LHCN-M2 (cell line): ENCODE results near the gene INPP5D. TPM values are rescaled to one million over a fixed set of nuclear protein-coding genes. Genes with fewer than 3 reads are reported as not detected.
"Not testable (repeated sequence)": the region's sequence is repeated elsewhere in the genome, so short reads cannot be mapped to it uniquely, and the experiment has no call there.

ENCODE experiments used
- DNase-seq: peaks from one replicate; pipeline ENCODE4 v3.0.0-alpha.2; 2012; ENCODE audit warnings: low read depth
- total RNA-seq: library from RNA; depleted of rRNA; stranded (reverse); fragments of >200 nt; gene quantifications from 2 replicates; pipeline ENCODE4 v1.2.3, GENCODE V29; 2014

Gene INPP5D
- total RNA-seq, 1 experiment from 2014 or later: 0.34 TPM

- DNase-seq: no peak
These were observed 32.5 kb downstream of the INPP5D start for GRCh38 chr2:233092432-233093165.

GRCh38 chr2:233093166-233093448 is 33.0 kb downstream of the INPP5D start:
- DNase-seq: no peak

DNA sequence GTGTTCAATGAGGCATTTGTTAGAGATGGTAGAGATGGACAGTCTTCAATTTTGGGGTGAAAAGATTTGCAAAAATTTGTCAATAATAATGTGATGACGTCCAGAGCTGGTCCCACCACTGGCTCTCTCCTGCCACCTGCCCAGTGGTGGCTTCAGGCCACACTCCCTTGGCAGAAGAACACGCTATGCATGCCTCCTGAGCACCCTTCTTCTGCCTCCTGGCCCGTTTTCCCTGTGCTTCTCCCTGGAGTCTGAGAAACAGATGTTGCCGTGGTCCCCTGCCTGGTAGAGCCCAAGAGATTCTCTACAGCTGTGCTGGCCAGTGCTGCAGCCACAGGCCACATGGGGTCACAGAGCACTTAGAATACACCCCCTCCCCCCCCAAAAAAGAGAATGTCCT is 33.6 kb downstream of the INPP5D start:
- DNase-seq: no peak

DNA sequence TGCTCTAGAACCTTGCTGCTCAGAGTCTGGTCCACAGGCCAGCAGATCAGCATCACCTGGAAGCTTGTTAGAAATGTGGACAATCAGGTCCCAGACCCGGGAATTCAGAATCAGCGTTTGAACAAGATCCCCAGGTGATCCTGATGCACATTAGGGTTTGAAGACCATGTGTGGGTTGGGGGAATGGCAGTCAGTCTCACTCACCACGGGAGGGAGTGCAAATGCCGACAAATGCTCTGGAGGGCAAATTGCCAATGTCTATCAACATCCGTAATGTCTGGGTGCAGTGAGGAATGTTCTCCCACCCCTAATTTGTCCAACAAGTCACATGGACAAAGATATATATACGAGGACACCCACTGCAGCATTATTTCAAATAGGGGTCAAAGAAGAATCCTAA is 34.5 kb downstream of the INPP5D start:
- no peak for DNase-seq

- no peak for DNase-seq
These were observed 35.9 kb downstream of the INPP5D start for GRCh38 chr2:233096006-233096405.

DNA sequence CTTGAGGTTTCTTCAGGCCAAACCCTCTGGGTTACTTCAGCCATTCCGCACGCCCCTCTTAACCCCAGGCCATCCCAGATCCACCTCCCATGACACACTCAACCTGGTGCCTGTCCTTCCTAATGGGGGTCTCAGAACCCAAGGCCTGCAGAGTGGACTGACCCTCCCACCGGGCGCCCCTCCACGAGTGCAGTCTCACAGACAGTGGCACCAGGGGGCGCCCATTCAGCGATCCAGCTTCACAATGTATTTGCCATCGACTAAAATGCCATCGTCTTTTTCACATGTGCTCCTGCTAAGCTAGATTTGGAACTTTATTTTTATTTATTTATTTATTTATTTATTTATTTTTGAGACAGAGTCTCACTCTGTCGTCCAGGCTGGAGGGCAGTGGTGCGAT is 38.5 kb downstream of the INPP5D start:
- DNase-seq: no peak

GRCh38 chr2:233099820-233100191 is 39.7 kb downstream of the INPP5D start:
- DNase-seq: not testable (repeated sequence)

GRCh38 chr2:233100192-233100998 is 40.3 kb downstream of the INPP5D start:
- DNase-seq: no peak

- no peak for DNase-seq
These were observed 41.0 kb downstream of the INPP5D start for GRCh38 chr2:233101141-233101540.

- DNase-seq: no peak
These were observed 41.7 kb downstream of the INPP5D start for GRCh38 chr2:233101816-233102215.

DNA sequence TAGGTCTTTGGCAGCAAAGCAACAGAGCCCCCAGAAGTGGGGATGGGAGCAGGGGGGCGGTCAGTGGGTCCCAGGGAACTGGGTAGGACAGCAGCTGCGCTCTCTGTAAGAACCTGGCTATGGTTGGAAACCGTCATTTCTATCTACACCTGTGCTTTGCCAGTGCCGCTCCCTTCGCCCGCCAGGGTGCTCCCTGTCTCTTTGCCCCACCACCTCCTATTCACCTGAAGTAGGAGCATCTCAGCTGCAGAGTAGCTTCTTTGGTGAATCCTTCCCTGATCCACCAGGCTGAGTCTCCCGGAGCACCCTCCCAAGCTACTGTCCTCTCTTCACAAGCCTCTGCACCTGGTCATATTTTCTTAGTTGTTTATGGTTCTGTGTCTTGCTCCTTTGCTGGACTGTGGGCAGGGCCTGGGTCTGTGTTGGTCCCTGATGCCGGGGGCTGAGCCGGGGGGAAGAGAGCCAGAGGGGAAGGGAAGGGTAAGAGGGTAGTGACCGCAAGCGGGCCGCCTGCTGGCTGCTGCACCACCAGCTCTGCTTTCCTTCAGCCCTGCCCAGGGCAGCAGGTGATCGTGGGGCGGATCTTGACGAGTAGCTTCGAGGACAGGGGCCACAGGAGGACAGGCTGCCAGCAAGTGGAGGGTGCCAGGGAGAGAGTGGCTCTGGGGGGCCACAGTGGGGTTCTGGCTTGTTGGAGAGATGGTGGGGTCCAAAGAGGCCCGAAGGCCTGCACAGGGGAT is 45.2 kb downstream of the INPP5D start:
- DNase-seq: no peak

GRCh38 chr2:233105930-233106329 is 45.8 kb downstream of the INPP5D start:
- DNase-seq: no peak

- DNase-seq: no peak
These were observed 46.9 kb downstream of the INPP5D start for GRCh38 chr2:233107011-233107410.

- DNase-seq: no peak
These were observed 47.7 kb downstream of the INPP5D start for GRCh38 chr2:233107831-233108300.

- no peak for DNase-seq
These were observed 48.7 kb downstream of the INPP5D start for GRCh38 chr2:233108611-233109490.

DNA sequence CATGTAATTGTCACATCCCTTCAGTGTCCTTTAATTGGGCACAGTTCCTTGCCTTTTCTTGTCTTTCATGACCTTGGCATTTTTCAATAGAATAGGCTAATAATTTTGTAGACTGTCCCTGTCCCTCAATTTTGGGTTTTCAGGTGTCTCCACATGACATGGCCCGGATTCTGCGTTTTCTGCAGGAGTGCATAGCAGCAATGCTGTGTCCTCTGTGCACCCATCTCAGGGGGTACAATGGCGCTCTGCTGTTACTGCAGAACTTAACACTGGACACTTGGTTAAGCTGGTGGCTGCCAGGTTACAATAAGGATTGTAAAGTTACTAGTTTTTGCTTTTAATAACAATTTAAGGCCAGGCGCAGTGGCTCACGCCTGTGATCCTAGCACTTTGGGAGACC is 51.3 kb downstream of the INPP5D start:
- no peak for DNase-seq

DNA sequence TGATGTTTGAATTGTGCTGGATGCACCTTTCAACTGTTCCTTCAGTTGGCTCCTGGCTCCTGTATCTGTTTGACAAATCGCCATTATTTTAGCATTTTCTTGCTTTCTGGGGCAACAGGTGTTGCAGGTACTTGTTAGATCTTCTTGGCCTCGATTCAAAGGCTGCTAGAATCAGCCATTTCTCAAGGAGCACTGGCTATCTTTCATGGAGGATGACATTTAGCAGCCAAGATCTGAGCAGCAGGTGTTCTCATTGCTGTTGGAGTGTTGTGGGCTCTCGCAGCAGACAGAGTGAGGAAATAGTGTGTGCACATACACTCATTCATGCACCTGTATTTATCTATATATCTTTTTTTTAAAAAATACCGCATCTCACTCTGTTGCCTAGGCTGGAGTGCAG is 52.2 kb downstream of the INPP5D start:
- DNase-seq: no peak

GRCh38 chr2:233112776-233113452 is 52.8 kb downstream of the INPP5D start:
- no peak for DNase-seq

- DNase-seq: no peak
These were observed 54.3 kb downstream of the INPP5D start for GRCh38 chr2:233114421-233114861.

DNA sequence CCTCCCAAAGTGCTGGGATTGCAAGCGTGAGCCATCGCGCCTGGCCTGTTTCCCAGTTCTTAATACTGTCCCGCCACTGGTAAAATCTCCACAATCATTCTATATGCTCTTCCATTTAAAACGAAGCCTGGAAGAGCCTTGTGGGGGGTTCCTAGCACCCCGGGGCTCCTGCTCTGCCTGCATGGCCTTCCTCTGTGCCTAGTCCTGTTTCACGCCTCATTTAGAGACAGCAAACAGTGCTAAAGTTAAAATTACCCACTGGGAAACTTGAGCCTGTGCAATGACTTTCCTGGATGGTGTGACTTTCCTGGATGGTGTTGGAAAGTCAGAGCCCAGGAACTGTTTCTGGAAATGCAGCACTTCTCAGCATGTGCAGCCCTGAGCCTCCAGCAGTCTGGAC is 55.0 kb downstream of the INPP5D start:
- no peak for DNase-seq

DNA sequence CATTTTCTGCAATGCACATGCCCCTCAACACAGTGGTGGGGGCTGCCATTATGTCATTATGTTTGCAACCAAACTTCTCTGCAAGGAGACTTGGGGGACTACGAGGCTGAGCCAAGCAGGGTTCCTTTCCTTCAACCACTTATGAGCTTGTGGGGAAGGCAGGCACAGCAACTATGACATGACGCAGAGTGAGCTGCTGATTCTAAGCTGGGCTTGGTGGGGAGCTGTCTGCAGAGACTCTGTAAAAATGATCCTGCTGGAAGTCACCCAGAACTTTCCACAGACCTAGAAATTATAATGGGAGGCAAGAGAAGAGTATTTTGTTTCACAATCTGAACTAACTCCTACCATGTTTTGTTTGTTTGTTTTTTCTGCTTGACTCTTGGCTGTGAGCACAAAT is 55.6 kb downstream of the INPP5D start:
- no peak for DNase-seq
